DMS153 (cell line): ENCODE data around the gene SLC5A4.
"Not testable (repeated sequence)": the region's sequence is repeated elsewhere in the genome, so short reads cannot be mapped to it uniquely, and the experiment has no call there.

Experiments
- DNase-seq: peaks from one replicate; lab custom pipeline; 2025; lab: John Stamatoyannopoulos, UW

Gene SLC5A4

DNA sequence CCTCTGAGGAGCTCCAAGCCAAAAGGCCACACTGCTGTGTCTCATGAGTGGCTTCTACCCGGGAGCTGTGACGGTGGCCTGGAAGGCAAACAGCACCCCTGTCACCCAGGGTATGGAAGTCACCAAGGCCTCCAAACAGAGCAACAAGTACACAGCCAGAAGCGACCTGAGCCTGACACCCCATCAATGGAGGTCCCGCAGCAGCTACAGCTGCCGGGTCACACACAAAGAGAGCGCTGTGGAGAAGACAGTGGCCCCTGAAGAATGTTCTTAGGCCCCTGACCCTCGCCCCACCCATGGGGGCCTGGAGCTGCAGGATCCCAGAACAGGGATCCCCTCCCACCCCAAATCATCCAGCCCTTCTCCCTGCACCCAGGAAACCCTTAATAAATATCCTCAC is 55.2 kb downstream of the SLC5A4 start:
- no peak for DNase-seq

DNA sequence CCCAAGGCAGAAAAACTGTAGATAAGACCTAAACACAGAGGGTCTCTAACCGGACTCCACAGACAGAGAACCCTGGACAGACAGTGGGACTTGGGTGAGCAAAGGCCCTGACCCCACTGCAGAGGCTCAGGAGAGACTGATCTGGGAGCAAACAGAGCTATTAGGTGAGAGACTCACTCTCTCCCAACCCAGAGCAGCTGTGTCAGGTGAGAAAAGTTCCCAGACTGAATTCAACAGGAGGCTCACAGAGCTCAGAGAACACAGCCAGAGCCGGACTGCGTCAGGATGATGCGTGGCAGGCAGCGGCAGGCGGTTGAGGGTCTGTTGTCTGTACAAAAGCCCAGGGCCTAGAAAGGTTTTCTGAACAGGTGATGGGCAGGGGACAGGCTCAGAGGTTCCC is 55.8 kb downstream of the SLC5A4 start:
- DNase-seq = no peak

DNA sequence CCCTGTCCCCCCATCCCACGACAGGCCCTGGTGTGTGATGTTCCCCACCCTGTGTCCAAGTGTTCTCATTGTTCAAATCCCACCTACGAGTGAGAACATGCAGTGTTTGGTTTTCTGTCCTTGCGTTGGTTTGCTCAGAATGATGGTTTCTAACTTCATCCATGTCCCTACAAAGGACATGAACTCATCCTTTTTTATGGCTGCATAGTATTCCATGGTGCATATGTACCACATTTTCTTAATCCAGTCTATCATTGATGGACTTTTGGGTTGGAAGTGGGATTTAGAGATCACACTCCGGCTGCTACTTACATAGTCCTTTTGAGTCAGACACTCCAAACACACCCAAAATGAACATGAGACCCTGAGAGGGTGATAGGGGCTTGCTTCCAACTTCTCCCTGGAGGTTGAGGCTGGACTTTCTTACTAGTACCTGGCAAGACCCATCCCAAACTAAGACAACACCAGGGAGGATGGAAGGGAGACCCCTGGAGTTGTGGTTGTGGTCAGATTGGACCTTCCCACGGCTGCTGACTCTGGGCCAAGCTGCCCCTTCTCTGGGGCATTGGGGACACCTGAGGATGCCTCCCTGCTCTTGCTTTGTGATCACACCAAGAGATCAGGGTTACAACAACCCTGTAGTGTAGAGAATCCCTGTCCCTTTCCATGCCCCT is 57.5 kb downstream of the SLC5A4 start:
- DNase-seq = not testable (repeated sequence)

DNA sequence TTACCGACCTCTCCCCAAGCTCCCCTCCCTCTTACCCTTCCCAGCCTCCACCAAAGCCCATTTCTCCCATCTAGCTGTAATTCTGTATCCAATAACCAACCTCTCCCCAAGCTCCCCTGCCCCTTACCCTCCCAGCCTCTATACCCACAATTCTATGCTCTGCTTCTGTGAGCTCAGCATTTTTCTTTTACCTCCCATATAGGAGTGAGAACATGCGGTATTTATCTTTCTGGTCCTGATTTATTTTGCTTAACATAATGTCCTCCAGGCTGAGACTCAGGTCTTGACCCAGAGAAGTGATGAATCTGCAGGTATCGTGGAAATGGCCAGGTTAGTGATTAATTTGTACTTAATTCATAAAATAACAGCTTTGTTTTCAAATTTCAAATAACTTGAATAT is 59.2 kb downstream of the SLC5A4 start:
- DNase-seq = not testable (repeated sequence)

DNA sequence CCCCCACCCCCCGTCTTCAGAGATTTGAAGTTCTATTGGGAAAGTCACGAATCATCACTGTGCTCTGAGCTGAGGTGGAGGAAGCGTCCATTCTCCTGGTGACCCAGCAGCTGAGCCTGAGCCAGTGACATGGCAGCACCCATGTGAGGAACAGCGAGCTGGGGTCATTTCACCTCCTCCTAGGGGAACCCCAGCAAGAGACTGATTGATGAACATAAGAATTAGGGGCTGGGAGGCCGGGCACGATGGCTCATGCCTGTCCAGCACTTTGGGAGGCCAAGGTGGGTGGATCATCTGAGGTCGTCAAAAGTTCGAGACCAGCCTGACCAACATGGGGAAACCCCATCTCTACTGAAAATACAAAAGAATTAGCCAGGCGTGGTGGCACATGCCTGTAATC is 61.8 kb downstream of the SLC5A4 start:
- DNase-seq = not testable (repeated sequence)

DNA sequence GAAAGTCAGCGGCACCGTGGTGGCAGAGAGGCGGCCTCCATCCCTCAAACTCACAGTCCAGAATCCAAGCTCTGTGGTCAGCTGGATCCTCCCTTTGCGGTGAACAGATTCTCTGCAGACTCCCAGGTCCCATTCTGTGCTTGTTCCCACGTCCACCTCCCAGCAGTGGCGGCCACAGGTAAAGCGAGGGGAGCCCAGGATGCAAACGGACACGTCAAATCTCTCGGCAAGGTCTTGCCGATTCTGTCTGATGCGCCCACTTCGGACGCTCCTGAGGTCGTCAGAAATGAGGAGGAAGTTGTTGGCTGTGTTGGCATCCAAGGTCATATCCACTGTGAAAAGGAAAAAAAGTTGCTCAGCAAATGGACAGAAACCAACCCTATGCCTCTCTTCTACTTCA is 64.1 kb downstream of the SLC5A4 start:
- not testable (repeated sequence) for DNase-seq

DNA sequence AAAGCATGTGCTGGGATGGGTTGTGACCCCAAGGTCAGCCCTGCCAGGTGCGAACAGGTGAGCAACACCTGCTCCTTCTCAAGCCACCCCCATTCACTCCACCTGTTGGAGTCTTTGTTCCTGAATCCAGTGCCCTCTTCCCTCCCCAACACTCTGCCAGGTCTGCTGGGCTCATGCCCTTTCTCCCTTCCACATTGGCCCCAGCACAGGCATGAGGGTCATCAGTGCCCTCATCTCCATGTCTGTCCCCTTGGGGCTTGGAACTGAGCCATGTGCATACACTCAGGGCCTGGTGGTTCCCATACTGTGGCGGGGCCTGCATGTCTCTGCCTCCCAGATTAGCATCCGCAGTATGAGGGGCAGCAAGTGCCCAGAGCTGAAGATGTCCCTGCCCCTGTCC is 69.3 kb downstream of the SLC5A4 start:
- DNase-seq = no peak

DNA sequence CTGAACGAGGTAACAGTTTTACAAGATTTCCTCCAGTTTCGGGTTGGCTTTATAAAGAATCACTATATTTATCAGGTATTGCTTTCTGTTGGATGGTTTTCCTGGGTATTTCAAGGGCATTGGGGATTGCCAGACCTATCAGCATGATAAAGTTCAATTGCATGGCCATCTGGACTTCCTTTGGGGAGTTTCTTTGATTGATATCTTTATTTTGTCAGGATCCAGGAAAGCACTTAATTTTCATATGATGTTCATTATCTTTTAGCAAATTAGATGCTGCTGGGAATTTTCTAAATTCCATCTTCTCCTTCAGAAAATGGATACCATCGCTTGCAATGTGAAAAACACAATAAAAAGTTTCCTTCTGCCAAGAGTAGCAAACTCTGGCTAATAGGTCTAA is 71.5 kb downstream of the SLC5A4 start:
- DNase-seq = no peak

DNA sequence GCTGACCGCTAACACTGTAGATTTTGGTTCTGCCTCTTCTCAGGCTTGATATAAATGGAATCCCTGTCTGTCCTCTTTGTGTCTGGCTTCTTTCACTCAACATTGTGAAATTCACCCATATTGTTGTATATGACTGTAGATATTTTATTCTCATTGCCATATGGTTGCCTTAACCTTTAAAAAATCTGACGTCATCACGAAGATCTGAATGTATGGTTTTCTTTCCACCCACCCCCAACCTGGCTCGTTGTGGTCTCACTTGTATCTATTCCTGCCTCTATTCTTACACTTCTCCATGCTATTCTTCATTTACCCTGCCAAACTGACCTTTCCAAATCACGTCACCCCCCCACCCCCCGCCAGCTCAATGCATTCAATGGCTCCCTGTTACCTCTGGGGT is 74.1 kb downstream of the SLC5A4 start:
- no peak for DNase-seq

DNA sequence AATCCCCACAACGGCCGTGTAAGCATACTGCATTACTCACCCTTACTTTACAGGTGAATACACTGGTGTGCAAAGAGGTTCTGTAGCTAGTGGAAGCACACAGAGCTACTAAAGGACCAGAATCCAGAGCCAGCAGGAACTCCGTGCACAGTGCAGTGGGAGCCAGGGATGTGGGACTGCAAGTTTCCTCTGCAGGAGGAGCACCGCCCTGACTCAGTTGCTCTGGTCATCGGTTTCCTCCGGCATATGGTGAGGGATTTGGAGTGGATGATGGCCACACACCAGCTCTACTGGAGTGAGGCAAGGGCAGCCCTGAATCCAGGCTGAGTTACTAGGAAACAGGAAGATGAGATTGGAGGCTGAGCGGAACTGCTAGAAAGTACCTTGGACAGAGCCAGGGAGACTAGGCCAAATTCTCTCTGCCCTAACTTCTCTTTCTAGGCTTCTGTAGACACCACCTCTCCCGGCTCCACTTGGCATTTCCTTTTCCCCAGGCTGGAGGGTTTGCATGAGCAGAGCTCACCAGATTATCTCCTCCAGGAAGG is 77.9 kb downstream of the SLC5A4 start:
- no peak for DNase-seq

DNA sequence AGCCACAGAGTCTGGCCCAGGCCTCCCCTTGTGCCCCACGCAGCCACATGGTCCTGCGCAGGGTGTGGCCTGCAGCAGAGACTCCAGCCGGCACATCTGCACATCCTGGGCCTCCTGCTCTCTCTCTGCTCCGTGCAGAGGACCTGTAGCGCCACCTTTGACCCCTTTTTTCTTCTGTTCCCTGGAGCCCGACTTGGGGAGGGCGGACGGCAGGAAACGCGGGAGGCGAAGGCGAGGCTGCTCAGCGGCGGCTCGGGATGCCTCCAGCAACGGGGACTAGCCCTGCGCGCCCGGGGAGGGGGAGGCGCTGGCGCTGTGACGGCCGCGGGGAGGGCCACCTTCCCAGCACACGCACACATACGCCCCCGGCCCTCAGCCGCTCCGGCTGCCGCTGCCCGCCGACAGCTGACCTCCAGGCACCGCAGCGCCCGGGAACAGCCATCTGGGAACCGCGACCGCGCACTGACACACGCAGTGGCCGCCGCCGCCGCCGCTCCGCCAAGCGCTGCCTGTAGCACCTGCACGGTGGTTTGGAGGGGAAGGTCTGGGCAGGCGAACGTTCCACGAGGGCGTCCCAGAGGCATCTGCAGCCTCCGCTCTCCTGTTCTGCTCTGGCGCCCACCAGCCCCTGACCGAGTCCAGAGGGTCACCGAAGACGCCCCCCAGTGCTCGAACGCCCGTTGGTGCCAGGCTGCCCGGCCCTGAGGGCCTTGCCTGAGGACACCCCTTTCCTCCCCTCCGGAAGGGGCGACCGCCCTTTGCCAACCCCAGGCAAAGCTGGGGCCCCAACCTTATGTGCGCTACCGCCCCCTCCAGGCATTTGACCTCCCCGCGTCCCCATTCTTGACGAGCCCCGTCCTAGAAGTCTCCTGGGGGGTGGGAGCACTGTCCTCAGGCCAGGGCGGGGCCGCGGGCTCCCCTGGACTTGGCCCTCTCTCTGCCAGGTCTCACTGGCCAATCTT is 79.2 kb downstream of the SLC5A4 start:
- no peak for DNase-seq

DNA sequence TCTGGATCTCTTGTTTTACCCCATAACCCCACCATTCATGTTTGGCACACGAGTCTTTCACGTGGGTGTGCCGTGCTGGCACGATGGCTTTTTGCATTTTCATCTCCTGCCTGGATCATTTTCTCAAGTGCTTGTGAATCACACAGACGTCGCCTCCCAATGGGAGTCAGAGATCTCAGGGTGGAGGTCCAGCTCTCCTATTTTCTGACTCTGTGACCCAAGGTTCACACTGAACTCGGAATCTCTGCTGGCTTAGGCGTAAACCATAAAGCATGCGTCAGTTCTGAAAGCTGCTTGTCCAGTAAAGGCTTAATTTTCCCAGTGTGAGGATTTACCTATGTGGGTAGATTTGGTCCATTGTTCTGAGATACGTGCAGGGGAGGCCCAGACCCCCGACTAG is 80.0 kb downstream of the SLC5A4 start:
- DNase-seq = no peak
